ENCODE measurements around the gene AMFR. TPM values are rescaled to one million over a fixed set of nuclear protein-coding genes. Genes with fewer than 3 reads are reported as not detected.

The AMFR gene
- total and polyA plus RNA-seq, 2 of the 8 experiments (the other 6 are each of a cell fraction or from before 2014, with no cell fraction given), result 18.6 to 21.7 TPM

- no peak for DNase-seq (ENCODE audit: low read depth in 1 of 2, low spot score in 2 of 2)
- Histone ChIP-seq H2BK5ac (ENCODE audit: low read depth, low read length) (no peak overlapping the region), H3K9me3 (ENCODE audit: insufficient read depth in 2 of 2, low read depth in 1 of 2, low read length in 1 of 2) (peaks cover 4 to 13% of the 10 kb centered on the region in 2 experiments; a peak in 2 of 4 replicates), H4K91ac (replicated peaks; ENCODE audit: insufficient read length, low read length) (no peak overlapping the region), H2AFZ (ENCODE audit: low read length) (no peak overlapping the region), H3K9ac (replicated peaks in 1 of 4; ENCODE audit: extremely low read depth in 1 of 4, low read depth in 3 of 4, low read length in 3 of 4) (no peak overlapping the region), H3K4ac (replicated peaks; ENCODE audit: insufficient read length, low read depth, low read length) (no peak overlapping the region), H3K18ac (ENCODE audit: extremely low read depth, low read length) (no peak overlapping the region), H4K20me1 (replicated peaks in 1 of 2; ENCODE audit: control insufficient read depth in 1 of 2, insufficient read depth in 2 of 2, low read length in 2 of 2) (no peaks in the 10 kb centered on the region), H3K27ac (ENCODE audit: low read depth, low read length) (no peak overlapping the region), H2BK120ac (replicated peaks; ENCODE audit: low read depth, low read length) (no peak overlapping the region), H2AK5ac (ENCODE audit: low read depth, low read length) (no peak overlapping the region), H3K27me3 (replicated peaks in 1 of 4; ENCODE audit: control insufficient read depth in 3 of 4, extremely low read depth in 1 of 4, insufficient read depth in 3 of 4, low read length in 3 of 4) (no peaks in the 10 kb centered on the region), H2BK20ac (ENCODE audit: low read length) (no peak overlapping the region), H3K79me1 (ENCODE audit: low read depth, low read length) (no peaks in the 10 kb centered on the region), H3K4me2 (ENCODE audit: insufficient read depth in 1 of 2, low read depth in 2 of 2, low read length in 2 of 2) (no peak overlapping the region), H3K23ac (ENCODE audit: insufficient read length) (no peak overlapping the region), H2BK15ac (ENCODE audit: low read length) (no peak overlapping the region), H4K8ac (ENCODE audit: extremely low read depth, insufficient read depth, low read length) (no peak overlapping the region), H3K14ac (ENCODE audit: insufficient read length) (no peak overlapping the region), H3K36me3 (ENCODE audit: control insufficient read depth in 2 of 4, insufficient read depth in 4 of 4, low read length in 3 of 4) (peaks cover 0 to 23% (median 10%) of the 10 kb centered on the region in 4 experiments; a peak in 4 of 8 replicates), H3K79me2 (ENCODE audit: control insufficient read depth in 1 of 2, insufficient read depth in 2 of 2, low read length in 2 of 2) (no peaks in the 10 kb centered on the region), H2BK12ac (ENCODE audit: low read depth, low read length) (no peak overlapping the region), H3K23me2 (ENCODE audit: low read depth, low read length) (no peaks in the 10 kb centered on the region), H3K56ac (replicated peaks; ENCODE audit: insufficient read length, low read depth, low read length) (no peak overlapping the region), H4K5ac (ENCODE audit: insufficient read length, low read depth, low read length) (no peak overlapping the region), H3K4me1 (replicated peaks in 1 of 4; ENCODE audit: control insufficient read depth in 3 of 4, insufficient read depth in 4 of 4, low read length in 3 of 4) (no peaks in the 10 kb centered on the region), H3K4me3 (ENCODE audit: extremely low read depth in 1 of 4, insufficient read depth in 2 of 4, low read depth in 3 of 4, low read length in 4 of 4) (no peak overlapping the region)
- ChIA-PET CTCF (ENCODE audit: partially characterized antibody) (interaction anchor here (3.6 kb wide), 1 partner anchor 14 kb away, joined by 19 read pairs; no protein-coding TSS in a partner anchor), POLR2A (ENCODE audit: partially characterized antibody) (no interaction called here)
- 93% methylated on average over 3 of the region's 3 CpGs; no CpG with 5 or more reads in 1 of the 2 experiments for WGBS, 2 experiments (ENCODE audit: extremely low coverage in 1 of 2, insufficient coverage in 1 of 2, insufficient read length in 1 of 2, insufficient replicate concordance in 2 of 2, low coverage in 1 of 2, low lambda C conversion rate in 2 of 2, missing lambda C conversion rate in 1 of 2)
- FAIRE-seq, result no peak
- TF ChIP-seq MAFK (IDR thresholded peaks at IDR 0.05; ENCODE audit: low read depth, low read length) (no peak), TAF1 (IDR thresholded peaks at IDR 0.05; ENCODE audit: low read depth, low read length) (no peak), RFX5 (IDR thresholded peaks at IDR 0.05; ENCODE audit: borderline replicate concordance, low read depth, low read length) (no peak), RBBP5 (IDR thresholded peaks at IDR 0.05; ENCODE audit: borderline replicate concordance, low read depth, low read length) (no peak), USF2 (IDR thresholded peaks at IDR 0.05; ENCODE audit: low read length) (no peak), HDAC6 (IDR thresholded peaks at IDR 0.05; ENCODE audit: low read depth, low read length) (no peak), EZH2 (IDR thresholded peaks at IDR 0.05; ENCODE audit: low read depth, low read length, severe bottlenecking) (no peak), ATF2 (IDR thresholded peaks at IDR 0.05; ENCODE audit: low read length) (no peak), NRF1 (IDR thresholded peaks at IDR 0.05; ENCODE audit: low read depth, low read length) (no peak), SP4 (IDR thresholded peaks at IDR 0.05; ENCODE audit: low read length) (no peak)
- TF ChIP-seq, protein P1, sequence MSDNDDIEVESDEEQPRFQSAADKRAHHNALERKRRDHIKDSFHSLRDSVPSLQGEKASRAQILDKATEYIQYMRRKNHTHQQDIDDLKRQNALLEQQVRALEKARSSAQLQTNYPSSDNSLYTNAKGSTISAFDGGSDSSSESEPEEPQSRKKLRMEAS (IDR thresholded peaks at IDR 0.05), result no peak
Measured at GRCh38 chr16:56387396-56387795, 37.9 kb downstream of the AMFR start.
